Measurements from ENCODE around the gene RIBC1. TPM values are rescaled to one million over a fixed set of nuclear protein-coding genes. Genes with fewer than 3 reads are reported as not detected.

The RIBC1 gene
- total RNA-seq, 4 donors from 2014 or later: 0.40 to 1.7 (median 0.62) TPM

GRCh38 chrX:53421772-53422085 is 944 bp upstream of the RIBC1 start:
- TF ChIP-seq CTCF (IDR thresholded peaks at IDR 0.05): no peak
- no peak for TF ChIP-seq POLR2A (IDR thresholded peaks at IDR 0.05; ENCODE audit: low read depth)
- intact Hi-C loops (cut with DNase I): loop anchor here (10.0 kb wide), 1 partner anchor 197 kb away; the partner anchor contains the start of gene KDM5C
- DNase-seq (ENCODE audit: extremely low spot score): no peak
- H3K9me3 ChIP-seq: no peaks in the 10 kb centered on the region
- H3K36me3 ChIP-seq: no peaks in the 10 kb centered on the region
- H3K27me3 ChIP-seq: no peaks in the 10 kb centered on the region
- H3K27ac ChIP-seq (replicated peaks in 1 of 4): peak overlapping the region; percentile 87 to 94 (median 90)
- peaks cover 15 to 28% (median 24%) of the 10 kb centered on the region in 4 donors for H3K4me1 ChIP-seq
- WGBS: 3% methylated on average over 12 of the region's 15 CpGs
- peak overlapping the region; percentile 62 to 94 (median 68) for H3K4me3 ChIP-seq

GRCh38 chrX:53422086-53422860 is 400 bp upstream of the RIBC1 start, which contains the start of gene SMC1A:
Gene SMC1A (minus strand): TSS chrX:53422654. CDS start chrX:53422600, 54 bp downstream.
- H3K27me3 ChIP-seq: no peaks in the 10 kb centered on the region
- peaks cover 15 to 28% (median 24%) of the 10 kb centered on the region in 4 donors for H3K4me1 ChIP-seq
- no peaks in the 10 kb centered on the region for H3K9me3 ChIP-seq
- no peaks in the 10 kb centered on the region for H3K36me3 ChIP-seq
- H3K27ac ChIP-seq (replicated peaks in 1 of 4): peak within 1 kb of the TSS; percentile 87 to 94 (median 90)
- intact Hi-C loops (cut with DNase I): loop anchor here (10.0 kb wide), 1 partner anchor 197 kb away; the partner anchor contains the start of gene KDM5C
- TF ChIP-seq POLR2AphosphoS5 (IDR thresholded peaks at IDR 0.05) (peak; percentile 86 to 90), POLR2A (IDR thresholded peaks at IDR 0.05; ENCODE audit: low read depth) (peak; percentile 6), CTCF (IDR thresholded peaks at IDR 0.05) (no peak), EP300 (IDR thresholded peaks at IDR 0.05) (no peak)
- under 1% methylated on average over 27 of the region's 75 CpGs for WGBS
- H3K4me3 ChIP-seq: peak within 1 kb of the TSS; percentile 62 to 94 (median 68)
- peak; percentile 96 for DNase-seq (ENCODE audit: extremely low spot score)

- Histone ChIP-seq H3K4me1 (peaks cover 6 to 16% (median 10%) of the 10 kb centered on the region in 4 donors), H3K27me3 (no peaks in the 10 kb centered on the region), H3K9me3 (no peaks in the 10 kb centered on the region), H3K4me3 (no peak overlapping the region), H3K27ac (replicated peaks in 1 of 4) (no peak overlapping the region), H3K36me3 (peaks cover 0 to 33% (median 28%) of the 10 kb centered on the region in 4 donors)
- intact Hi-C loops (cut with DNase I): loop anchor here (10.0 kb wide), 1 partner anchor 205 kb away; the partner anchor contains the start of gene KDM5C
- TF ChIP-seq EP300 (IDR thresholded peaks at IDR 0.05): no peak
- TF ChIP-seq POLR2A (IDR thresholded peaks at IDR 0.05; ENCODE audit: low read depth): no peak
- TF ChIP-seq CTCF (IDR thresholded peaks at IDR 0.05): no peak
- TF ChIP-seq POLR2AphosphoS5 (IDR thresholded peaks at IDR 0.05): no peak
- DNase-seq (ENCODE audit: extremely low spot score): no peak
- WGBS: 90% methylated on average over 8 of the region's 8 CpGs
These were observed 7.1 kb downstream of the RIBC1 start for GRCh38 chrX:53429755-53430154.

- no peak for TF ChIP-seq EP300 (IDR thresholded peaks at IDR 0.05)
- TF ChIP-seq POLR2A (IDR thresholded peaks at IDR 0.05; ENCODE audit: low read depth): no peak
- TF ChIP-seq CTCF (IDR thresholded peaks at IDR 0.05): no peak
- TF ChIP-seq POLR2AphosphoS5 (IDR thresholded peaks at IDR 0.05): no peak
- Histone ChIP-seq H3K4me1 (peaks cover 6 to 18% (median 12%) of the 10 kb centered on the region in 4 donors), H3K9me3 (no peaks in the 10 kb centered on the region), H3K36me3 (peaks cover 0 to 33% (median 28%) of the 10 kb centered on the region in 4 donors), H3K27ac (replicated peaks in 1 of 4) (no peak overlapping the region), H3K27me3 (no peaks in the 10 kb centered on the region), H3K4me3 (no peak overlapping the region)
- intact Hi-C loops (cut with DNase I): no loop called here
- DNase-seq (ENCODE audit: extremely low spot score): no peak
- 81% methylated on average over 7 of the region's 9 CpGs for WGBS
These were observed 7.6 kb downstream of the RIBC1 start for GRCh38 chrX:53430231-53430630.
